Natural killer cell treated with Interleukin-12 subunit alpha and Interleukin-12 subunit beta and Interleukin-15 and Interleukin-18, amount 100 ng/mL, for 72 hours (primary cell): Measurements from ENCODE around the gene STX17. TPM values are rescaled to one million over a fixed set of nuclear protein-coding genes. Genes with fewer than 3 reads are reported as not detected.

Experiments
- ATAC-seq, 2 donors: fragments of 150-1000 bp; cut with Tn5 transposase in 1 of 2; sonication (Bioruptor Pico), chemical (Tn5 transposase) in 1 of 2; 2 replicates each; pipeline ENCODE4 v1.10.0; 2021
- DNase-seq: peaks from one replicate; pipeline ENCODE4 v3.0.0; 2022; ENCODE audit warnings: low spot score
- H3K27ac Mint-ChIP-seq, 2 donors: 1 replicate in 1 of 2; 2 replicates in 1 of 2; pipeline ENCODE4 v1.8.0; 2022; ENCODE audit warnings: mixed read lengths in 2 of 2, mild to moderate bottlenecking in 1 of 2, moderate library complexity in 1 of 2
- H3K27me3 Mint-ChIP-seq, 2 donors: 1 replicate in 1 of 2; 2 replicates in 1 of 2; pipeline ENCODE4 v1.8.0; 2022; ENCODE audit warnings: mixed read lengths in 2 of 2
- H3K36me3 Mint-ChIP-seq: one replicate; pipeline ENCODE4 v1.8.0; 2022; ENCODE audit warnings: mixed read lengths
- H3K4me1 Mint-ChIP-seq, 2 donors: 1 replicate in 1 of 2; 2 replicates in 1 of 2; pipeline ENCODE4 v1.8.0; 2022; ENCODE audit warnings: low read depth in 2 of 2, mixed read lengths in 2 of 2, mild to moderate bottlenecking in 1 of 2
- H3K4me3 Mint-ChIP-seq: one replicate; pipeline ENCODE4 v1.8.0; 2022; ENCODE audit warnings: mixed read lengths
- H3K9me3 Mint-ChIP-seq: 2 replicates; pipeline ENCODE4 v1.8.0; 2022; ENCODE audit warnings: mixed read lengths
- total RNA-seq, 2 donors: library from RNA; stranded (reverse); gene quantifications; one replicate each; pipeline ENCODE4 v1.2.3, GENCODE V29; 2022

The STX17 gene
- total RNA-seq, 2 donors from 2014 or later = 19.6 to 32.8 TPM

- ATAC-seq = no peak
- Mint-ChIP-seq H3K4me1 (peaks cover 23 to 28% of the 10 kb centered on the region in 2 donors), H3K27ac (peak overlapping the region; percentile 24 to 27), H3K27me3 (no peaks in the 10 kb centered on the region), H3K9me3 (peaks cover 6% of the 10 kb centered on the region), H3K36me3 (peaks cover 52% of the 10 kb centered on the region), H3K4me3 (no peak overlapping the region)
- no peak for DNase-seq
Observed at GRCh38 chr9:99921875-99922710, 15.6 kb downstream of the STX17 start.

GRCh38 chr9:99922711-99923030 is 16.2 kb downstream of the STX17 start:
- Mint-ChIP-seq H3K4me3 (no peak overlapping the region), H3K27ac (peak overlapping the region in 1 of 2 donors; percentile 24), H3K9me3 (peaks cover 6% of the 10 kb centered on the region), H3K27me3 (no peaks in the 10 kb centered on the region), H3K4me1 (peaks cover 23 to 28% of the 10 kb centered on the region in 2 donors), H3K36me3 (peaks cover 53% of the 10 kb centered on the region)
- no peak for DNase-seq
- no peak for ATAC-seq

- Mint-ChIP-seq H3K4me1 (peaks cover 15 to 28% of the 10 kb centered on the region in 2 donors), H3K27ac (no peak overlapping the region), H3K27me3 (no peaks in the 10 kb centered on the region), H3K9me3 (peaks cover 6% of the 10 kb centered on the region), H3K36me3 (peaks cover 50% of the 10 kb centered on the region), H3K4me3 (no peak overlapping the region)
- DNase-seq = no peak
- no peak for ATAC-seq
Observed at GRCh38 chr9:99925541-99925940, 19.1 kb downstream of the STX17 start.

GRCh38 chr9:99929652-99930051 is 23.2 kb downstream of the STX17 start:
- Mint-ChIP-seq H3K36me3 (peaks cover 29% of the 10 kb centered on the region), H3K27me3 (no peaks in the 10 kb centered on the region), H3K27ac (no peak overlapping the region), H3K9me3 (peaks cover 6% of the 10 kb centered on the region), H3K4me3 (no peak overlapping the region), H3K4me1 (no peaks in the 10 kb centered on the region)
- no peak for ATAC-seq
- no peak for DNase-seq

GRCh38 chr9:99931155-99931840 is 24.8 kb downstream of the STX17 start:
- H3K36me3 Mint-ChIP-seq = peaks cover 17% of the 10 kb centered on the region
- H3K9me3 Mint-ChIP-seq = no peaks in the 10 kb centered on the region
- peaks cover 0 to 3% of the 10 kb centered on the region in 2 donors for H3K4me1 Mint-ChIP-seq
- no peaks in the 10 kb centered on the region for H3K27me3 Mint-ChIP-seq
- no peak for DNase-seq
- H3K4me3 Mint-ChIP-seq = no peak overlapping the region
- H3K27ac Mint-ChIP-seq = no peak overlapping the region
- no peak for ATAC-seq

- peaks cover 0 to 10% of the 10 kb centered on the region in 2 donors for H3K4me1 Mint-ChIP-seq
Observed at GRCh38 chr9:99936947-99937587, 30.6 kb downstream of the STX17 start.

GRCh38 chr9:99947395-99947794 is 40.9 kb downstream of the STX17 start:
- no peak overlapping the region for H3K4me3 Mint-ChIP-seq
- H3K4me1 Mint-ChIP-seq = no peaks in the 10 kb centered on the region
- H3K27ac Mint-ChIP-seq = no peak overlapping the region
- H3K27me3 Mint-ChIP-seq = no peaks in the 10 kb centered on the region
- ATAC-seq (no peak), DNase-seq (no peak)
- no peaks in the 10 kb centered on the region for H3K9me3 Mint-ChIP-seq
- H3K36me3 Mint-ChIP-seq = no peaks in the 10 kb centered on the region

More at GRCh38 chr9:99936947-99937587, 30.6 kb downstream of the STX17 start:
- Mint-ChIP-seq H3K27me3 (no peaks in the 10 kb centered on the region), H3K9me3 (peaks cover 5% of the 10 kb centered on the region), H3K27ac (no peak overlapping the region), H3K36me3 (peaks cover 8% of the 10 kb centered on the region), H3K4me3 (no peak overlapping the region)
- no peak for DNase-seq
- no peak for ATAC-seq

- no peak for ATAC-seq
- Mint-ChIP-seq H3K4me1 (no peaks in the 10 kb centered on the region), H3K27ac (no peak overlapping the region), H3K4me3 (no peak overlapping the region), H3K9me3 (no peaks in the 10 kb centered on the region), H3K27me3 (no peaks in the 10 kb centered on the region), H3K36me3 (no peaks in the 10 kb centered on the region)
- no peak for DNase-seq
Observed at GRCh38 chr9:99948482-99948881, 42.0 kb downstream of the STX17 start.

GRCh38 chr9:99948896-99949295 is 42.4 kb downstream of the STX17 start:
- no peak for ATAC-seq
- Mint-ChIP-seq H3K36me3 (no peaks in the 10 kb centered on the region), H3K27ac (no peak overlapping the region), H3K9me3 (no peaks in the 10 kb centered on the region), H3K4me3 (no peak overlapping the region), H3K4me1 (no peaks in the 10 kb centered on the region), H3K27me3 (no peaks in the 10 kb centered on the region)
- no peak for DNase-seq

- H3K4me3 Mint-ChIP-seq = no peak overlapping the region
- peaks cover 0 to 13% of the 10 kb centered on the region in 2 donors for H3K4me1 Mint-ChIP-seq
- H3K27ac Mint-ChIP-seq = no peak overlapping the region
- no peak for ATAC-seq
- H3K36me3 Mint-ChIP-seq = peaks cover 6% of the 10 kb centered on the region
- no peak for DNase-seq
- no peaks in the 10 kb centered on the region for H3K9me3 Mint-ChIP-seq
- no peaks in the 10 kb centered on the region for H3K27me3 Mint-ChIP-seq
Observed at GRCh38 chr9:99953861-99954507, 47.5 kb downstream of the STX17 start.

GRCh38 chr9:99954819-99955218 is 48.4 kb downstream of the STX17 start:
- no peaks in the 10 kb centered on the region for H3K9me3 Mint-ChIP-seq
- ATAC-seq (no peak), DNase-seq (no peak)
- H3K36me3 Mint-ChIP-seq = peaks cover 6% of the 10 kb centered on the region
- H3K27me3 Mint-ChIP-seq = no peaks in the 10 kb centered on the region
- H3K4me1 Mint-ChIP-seq = peaks cover 0 to 13% of the 10 kb centered on the region in 2 donors
- H3K4me3 Mint-ChIP-seq = peak overlapping the region; percentile 26
- H3K27ac Mint-ChIP-seq = peak overlapping the region in 1 of 2 donors; percentile 17

- H3K4me1 Mint-ChIP-seq = peaks cover 0 to 13% of the 10 kb centered on the region in 2 donors
- H3K36me3 Mint-ChIP-seq = peaks cover 6% of the 10 kb centered on the region
- no peaks in the 10 kb centered on the region for H3K27me3 Mint-ChIP-seq
- H3K9me3 Mint-ChIP-seq = no peaks in the 10 kb centered on the region
- no peak overlapping the region for H3K4me3 Mint-ChIP-seq
- no peak overlapping the region for H3K27ac Mint-ChIP-seq
- no peak for DNase-seq
- no peak for ATAC-seq
Observed at GRCh38 chr9:99955606-99956005, 49.2 kb downstream of the STX17 start.

- Mint-ChIP-seq H3K9me3 (no peaks in the 10 kb centered on the region), H3K36me3 (peaks cover 10% of the 10 kb centered on the region), H3K4me3 (no peak overlapping the region), H3K27me3 (no peaks in the 10 kb centered on the region), H3K27ac (no peak overlapping the region), H3K4me1 (peaks cover 2 to 5% of the 10 kb centered on the region in 2 donors)
- ATAC-seq (no peak), DNase-seq (no peak)
Observed at GRCh38 chr9:99962680-99963261, 56.3 kb downstream of the STX17 start.
